Measurements from ENCODE around the gene EXD3. TPM values are rescaled to one million over a fixed set of nuclear protein-coding genes. Genes with fewer than 3 reads are reported as not detected.

EXD3 gene
- total and polyA plus RNA-seq, 9 of the 15 experiments (the other 6 are each of a cell fraction or from before 2014, with no cell fraction given) = 0.29 to 12.5 (median 3.9) TPM

DNA sequence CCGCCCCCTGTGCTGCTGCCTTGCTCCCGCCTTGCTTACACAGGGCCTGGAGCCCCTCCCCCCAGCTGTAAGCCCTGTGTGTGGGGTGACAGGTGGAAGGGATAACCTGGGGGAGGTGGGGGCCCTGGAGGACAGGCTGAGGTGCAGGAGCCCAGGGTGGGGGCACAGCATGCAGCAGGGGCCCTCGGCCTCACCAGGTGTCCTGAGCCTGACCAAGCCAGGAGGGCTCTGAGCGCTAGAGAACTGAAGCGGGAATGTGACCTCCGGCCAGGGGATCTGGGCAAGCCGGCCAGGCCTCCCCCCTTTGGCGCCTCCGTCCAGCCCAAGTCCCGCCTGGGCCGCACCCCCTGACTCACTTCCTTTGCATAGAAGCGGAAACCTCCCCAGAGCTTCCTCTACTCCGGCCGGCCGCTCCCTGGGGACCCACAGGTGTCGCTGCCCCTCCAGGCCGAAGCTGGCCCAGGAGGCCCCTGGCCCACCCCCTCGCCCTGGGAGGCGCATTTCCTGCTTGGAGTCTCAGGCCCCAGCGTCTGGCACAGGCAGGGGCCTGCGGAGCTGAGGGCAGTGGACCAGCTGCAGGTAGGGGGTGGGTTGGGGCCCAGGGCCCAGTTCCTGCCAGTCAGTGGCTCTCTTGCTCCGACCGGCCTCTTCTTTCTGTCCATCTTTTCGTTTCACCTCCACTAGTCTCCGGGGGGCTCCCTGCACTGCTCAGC is 145.5 kb downstream of the EXD3 start, which contains the start of gene TOR4A (continued):
- TF ChIP-seq TGIF2 (CRISPR knock-in tag; IDR thresholded peaks at IDR 0.05) = 0 out of 2 replicates have a peak, but pooled peaks have one; percentile 71
- peak; percentile 54; the same call in 1 of the 2 replicates for TF ChIP-seq NFRKB (IDR thresholded peaks at IDR 0.05; ENCODE audit: low read depth)
- peak; percentile 83 for TF ChIP-seq LEF1 (IDR thresholded peaks at IDR 0.05)
- no peak for TF ChIP-seq KLF1 (tag; IDR thresholded peaks at IDR 0.05)
- no peak for TF ChIP-seq RFX7 (CRISPR knock-in tag; IDR thresholded peaks at IDR 0.05)
- TF ChIP-seq RUNX1 (IDR thresholded peaks at IDR 0.05; ENCODE audit: low read depth) = no peak
- TF ChIP-seq, protein P1, sequence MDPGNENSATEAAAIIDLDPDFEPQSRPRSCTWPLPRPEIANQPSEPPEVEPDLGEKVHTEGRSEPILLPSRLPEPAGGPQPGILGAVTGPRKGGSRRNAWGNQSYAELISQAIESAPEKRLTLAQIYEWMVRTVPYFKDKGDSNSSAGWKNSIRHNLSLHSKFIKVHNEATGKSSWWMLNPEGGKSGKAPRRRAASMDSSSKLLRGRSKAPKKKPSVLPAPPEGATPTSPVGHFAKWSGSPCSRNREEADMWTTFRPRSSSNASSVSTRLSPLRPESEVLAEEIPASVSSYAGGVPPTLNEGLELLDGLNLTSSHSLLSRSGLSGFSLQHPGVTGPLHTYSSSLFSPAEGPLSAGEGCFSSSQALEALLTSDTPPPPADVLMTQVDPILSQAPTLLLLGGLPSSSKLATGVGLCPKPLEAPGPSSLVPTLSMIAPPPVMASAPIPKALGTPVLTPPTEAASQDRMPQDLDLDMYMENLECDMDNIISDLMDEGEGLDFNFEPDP (CRISPR knock-in tag; IDR thresholded peaks at IDR 0.05) = no peak
- TF ChIP-seq FOXM1 (IDR thresholded peaks at IDR 0.05; ENCODE audit: low read depth) = no peak
- peak; percentile 46; the same call in 1 of the 2 replicates for TF ChIP-seq FOXM1 (CRISPR knock-in tag; IDR thresholded peaks at IDR 0.05; ENCODE audit: low read depth)
- TF ChIP-seq, protein P2, sequence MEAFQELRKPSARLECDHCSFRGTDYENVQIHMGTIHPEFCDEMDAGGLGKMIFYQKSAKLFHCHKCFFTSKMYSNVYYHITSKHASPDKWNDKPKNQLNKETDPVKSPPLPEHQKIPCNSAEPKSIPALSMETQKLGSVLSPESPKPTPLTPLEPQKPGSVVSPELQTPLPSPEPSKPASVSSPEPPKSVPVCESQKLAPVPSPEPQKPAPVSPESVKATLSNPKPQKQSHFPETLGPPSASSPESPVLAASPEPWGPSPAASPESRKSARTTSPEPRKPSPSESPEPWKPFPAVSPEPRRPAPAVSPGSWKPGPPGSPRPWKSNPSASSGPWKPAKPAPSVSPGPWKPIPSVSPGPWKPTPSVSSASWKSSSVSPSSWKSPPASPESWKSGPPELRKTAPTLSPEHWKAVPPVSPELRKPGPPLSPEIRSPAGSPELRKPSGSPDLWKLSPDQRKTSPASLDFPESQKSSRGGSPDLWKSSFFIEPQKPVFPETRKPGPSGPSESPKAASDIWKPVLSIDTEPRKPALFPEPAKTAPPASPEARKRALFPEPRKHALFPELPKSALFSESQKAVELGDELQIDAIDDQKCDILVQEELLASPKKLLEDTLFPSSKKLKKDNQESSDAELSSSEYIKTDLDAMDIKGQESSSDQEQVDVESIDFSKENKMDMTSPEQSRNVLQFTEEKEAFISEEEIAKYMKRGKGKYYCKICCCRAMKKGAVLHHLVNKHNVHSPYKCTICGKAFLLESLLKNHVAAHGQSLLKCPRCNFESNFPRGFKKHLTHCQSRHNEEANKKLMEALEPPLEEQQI (IDR thresholded peaks at IDR 0.05) = no peak
- no peak for TF ChIP-seq ZNF274 (IDR thresholded peaks at IDR 0.05; ENCODE audit: borderline replicate concordance, low read depth, low read length)
- TF ChIP-seq, protein P3, sequence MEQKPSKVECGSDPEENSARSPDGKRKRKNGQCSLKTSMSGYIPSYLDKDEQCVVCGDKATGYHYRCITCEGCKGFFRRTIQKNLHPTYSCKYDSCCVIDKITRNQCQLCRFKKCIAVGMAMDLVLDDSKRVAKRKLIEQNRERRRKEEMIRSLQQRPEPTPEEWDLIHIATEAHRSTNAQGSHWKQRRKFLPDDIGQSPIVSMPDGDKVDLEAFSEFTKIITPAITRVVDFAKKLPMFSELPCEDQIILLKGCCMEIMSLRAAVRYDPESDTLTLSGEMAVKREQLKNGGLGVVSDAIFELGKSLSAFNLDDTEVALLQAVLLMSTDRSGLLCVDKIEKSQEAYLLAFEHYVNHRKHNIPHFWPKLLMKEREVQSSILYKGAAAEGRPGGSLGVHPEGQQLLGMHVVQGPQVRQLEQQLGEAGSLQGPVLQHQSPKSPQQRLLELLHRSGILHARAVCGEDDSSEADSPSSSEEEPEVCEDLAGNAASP (IDR thresholded peaks at IDR 0.05) = no peak
- TF ChIP-seq, protein P4, sequence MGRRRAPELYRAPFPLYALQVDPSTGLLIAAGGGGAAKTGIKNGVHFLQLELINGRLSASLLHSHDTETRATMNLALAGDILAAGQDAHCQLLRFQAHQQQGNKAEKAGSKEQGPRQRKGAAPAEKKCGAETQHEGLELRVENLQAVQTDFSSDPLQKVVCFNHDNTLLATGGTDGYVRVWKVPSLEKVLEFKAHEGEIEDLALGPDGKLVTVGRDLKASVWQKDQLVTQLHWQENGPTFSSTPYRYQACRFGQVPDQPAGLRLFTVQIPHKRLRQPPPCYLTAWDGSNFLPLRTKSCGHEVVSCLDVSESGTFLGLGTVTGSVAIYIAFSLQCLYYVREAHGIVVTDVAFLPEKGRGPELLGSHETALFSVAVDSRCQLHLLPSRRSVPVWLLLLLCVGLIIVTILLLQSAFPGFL (CRISPR knock-in tag; IDR thresholded peaks at IDR 0.05) = no peak
- TF ChIP-seq ELF2 (CRISPR knock-in tag; IDR thresholded peaks at IDR 0.05) = 0 out of 2 replicates have a peak, but pooled peaks have one; percentile 14
